A549 (cell line): ENCODE measurements around the gene JADE3.

Source experiments
- CEBPB ChIP-seq, 2 experiments: fragments of >200 bp in 1 of 2; sonication (Bioruptor Twin) in 1 of 2; formaldehyde crosslinking in 1 of 2; IDR thresholded peaks; 2 replicates each; pipeline ENCODE4 v1.6.1; 2012 to 2016
- EP300 ChIP-seq, 2 experiments: fragments of >200 bp; sonication (Bioruptor Twin); formaldehyde crosslinking; IDR thresholded peaks; 2 replicates in 1 of 2; 3 replicates in 1 of 2; pipeline ENCODE4 v1.6.1; 2016 to 2017
- HDAC2 ChIP-seq: fragments of 200-600 bp; sonication (generic); IDR thresholded peaks from 2 replicates; pipeline ENCODE4 v1.6.1; 2016
- KDM1A ChIP-seq: fragments of 200-600 bp; sonication (generic); IDR thresholded peaks from 2 replicates; pipeline ENCODE4 v1.6.1; 2016; ENCODE audit warnings: low read depth, mild to moderate bottlenecking
- MAZ ChIP-seq: fragments of 150-350 bp; IDR thresholded peaks from 2 replicates; pipeline ENCODE4 v1.6.1; 2014; ENCODE audit warnings: antibody characterized with exemption, low read depth, low read length, borderline replicate concordance
- NFE2L2 ChIP-seq: fragments of 150-350 bp; conservative IDR thresholded peaks from 2 replicates; pipeline ENCODE4 v1.6.1; 2014; ENCODE audit warnings: low read length
- POLR2A ChIP-seq: IDR thresholded peaks from 2 replicates; pipeline ENCODE4 v1.6.1; 2012; ENCODE audit warnings: mild to moderate bottlenecking, low read length
- POLR2AphosphoS2 ChIP-seq: conservative IDR thresholded peaks from 2 replicates; pipeline ENCODE4 v1.6.1; 2012; ENCODE audit warnings: low read length, improper control_type of control experiment, inconsistent platforms
- RARB ChIP-seq: fragments of 250-450 bp; sonication (Bioruptor Pico); IDR thresholded peaks from 2 replicates; pipeline ENCODE4 v1.8.0; 2021; ENCODE audit warnings: mild to moderate bottlenecking, moderate library complexity
- SMC3 ChIP-seq: fragments of >200 bp; sonication (Bioruptor Twin); formaldehyde crosslinking; IDR thresholded peaks from 3 replicates; pipeline ENCODE4 v1.6.1; 2018; ENCODE audit warnings: inconsistent platforms
- ZNF302 ChIP-seq: fragments of 250-450 bp; sonication (Bioruptor Pico); IDR thresholded peaks from 2 replicates; pipeline ENCODE4 v1.9.0; 2021; ENCODE audit warnings: inconsistent platforms, mild to moderate bottlenecking, moderate library complexity
- TF ChIP-seq, protein P1 (sequence below): fragments of >200 bp; sonication (Bioruptor Twin); formaldehyde crosslinking; IDR thresholded peaks from 3 replicates; pipeline ENCODE4 v1.5.1; 2016
- TF ChIP-seq, protein P2 (sequence below): fragments of 200-600 bp; sonication (generic); IDR thresholded peaks from 2 replicates; pipeline ENCODE4 v1.6.1; 2016; ENCODE audit warnings: antibody characterized with exemption, mild to moderate bottlenecking, moderate library complexity
- TF ChIP-seq, protein P3 (sequence below): IDR thresholded peaks from 2 replicates; pipeline ENCODE4 v1.6.1; 2012

DNA sequence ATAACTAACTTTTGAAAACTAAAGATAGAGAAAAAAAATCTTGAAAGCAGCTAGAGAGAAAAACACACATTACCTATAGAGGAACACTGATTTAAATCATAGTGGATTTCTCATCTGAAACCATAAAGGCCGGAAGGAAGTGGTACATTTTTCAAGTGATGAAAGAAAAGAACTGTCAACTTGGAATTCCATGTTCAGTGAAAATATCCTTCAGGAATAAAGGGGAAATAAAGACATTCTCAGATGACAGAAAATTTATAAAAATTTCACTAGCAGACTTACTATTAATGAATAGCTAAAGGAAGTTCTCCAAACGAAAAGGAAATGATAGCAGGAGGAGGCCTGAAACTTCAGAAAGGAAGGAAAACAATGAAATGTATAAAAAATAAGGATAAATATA is 7.6 kb upstream of the JADE3 start:
- TF ChIP-seq, protein P1, sequence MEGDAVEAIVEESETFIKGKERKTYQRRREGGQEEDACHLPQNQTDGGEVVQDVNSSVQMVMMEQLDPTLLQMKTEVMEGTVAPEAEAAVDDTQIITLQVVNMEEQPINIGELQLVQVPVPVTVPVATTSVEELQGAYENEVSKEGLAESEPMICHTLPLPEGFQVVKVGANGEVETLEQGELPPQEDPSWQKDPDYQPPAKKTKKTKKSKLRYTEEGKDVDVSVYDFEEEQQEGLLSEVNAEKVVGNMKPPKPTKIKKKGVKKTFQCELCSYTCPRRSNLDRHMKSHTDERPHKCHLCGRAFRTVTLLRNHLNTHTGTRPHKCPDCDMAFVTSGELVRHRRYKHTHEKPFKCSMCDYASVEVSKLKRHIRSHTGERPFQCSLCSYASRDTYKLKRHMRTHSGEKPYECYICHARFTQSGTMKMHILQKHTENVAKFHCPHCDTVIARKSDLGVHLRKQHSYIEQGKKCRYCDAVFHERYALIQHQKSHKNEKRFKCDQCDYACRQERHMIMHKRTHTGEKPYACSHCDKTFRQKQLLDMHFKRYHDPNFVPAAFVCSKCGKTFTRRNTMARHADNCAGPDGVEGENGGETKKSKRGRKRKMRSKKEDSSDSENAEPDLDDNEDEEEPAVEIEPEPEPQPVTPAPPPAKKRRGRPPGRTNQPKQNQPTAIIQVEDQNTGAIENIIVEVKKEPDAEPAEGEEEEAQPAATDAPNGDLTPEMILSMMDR = no peak
- no peak for TF ChIP-seq KDM1A
- no peak for TF ChIP-seq POLR2AphosphoS2
- TF ChIP-seq CEBPB (IDR thresholded peaks at IDR 0.05) = no peak
- no peak for TF ChIP-seq POLR2A
- no peak for TF ChIP-seq MAZ
- no peak for TF ChIP-seq HDAC2
- no peak for TF ChIP-seq EP300 (IDR thresholded peaks at IDR 0.05)
- TF ChIP-seq RARB = no peak
- TF ChIP-seq, protein P2, sequence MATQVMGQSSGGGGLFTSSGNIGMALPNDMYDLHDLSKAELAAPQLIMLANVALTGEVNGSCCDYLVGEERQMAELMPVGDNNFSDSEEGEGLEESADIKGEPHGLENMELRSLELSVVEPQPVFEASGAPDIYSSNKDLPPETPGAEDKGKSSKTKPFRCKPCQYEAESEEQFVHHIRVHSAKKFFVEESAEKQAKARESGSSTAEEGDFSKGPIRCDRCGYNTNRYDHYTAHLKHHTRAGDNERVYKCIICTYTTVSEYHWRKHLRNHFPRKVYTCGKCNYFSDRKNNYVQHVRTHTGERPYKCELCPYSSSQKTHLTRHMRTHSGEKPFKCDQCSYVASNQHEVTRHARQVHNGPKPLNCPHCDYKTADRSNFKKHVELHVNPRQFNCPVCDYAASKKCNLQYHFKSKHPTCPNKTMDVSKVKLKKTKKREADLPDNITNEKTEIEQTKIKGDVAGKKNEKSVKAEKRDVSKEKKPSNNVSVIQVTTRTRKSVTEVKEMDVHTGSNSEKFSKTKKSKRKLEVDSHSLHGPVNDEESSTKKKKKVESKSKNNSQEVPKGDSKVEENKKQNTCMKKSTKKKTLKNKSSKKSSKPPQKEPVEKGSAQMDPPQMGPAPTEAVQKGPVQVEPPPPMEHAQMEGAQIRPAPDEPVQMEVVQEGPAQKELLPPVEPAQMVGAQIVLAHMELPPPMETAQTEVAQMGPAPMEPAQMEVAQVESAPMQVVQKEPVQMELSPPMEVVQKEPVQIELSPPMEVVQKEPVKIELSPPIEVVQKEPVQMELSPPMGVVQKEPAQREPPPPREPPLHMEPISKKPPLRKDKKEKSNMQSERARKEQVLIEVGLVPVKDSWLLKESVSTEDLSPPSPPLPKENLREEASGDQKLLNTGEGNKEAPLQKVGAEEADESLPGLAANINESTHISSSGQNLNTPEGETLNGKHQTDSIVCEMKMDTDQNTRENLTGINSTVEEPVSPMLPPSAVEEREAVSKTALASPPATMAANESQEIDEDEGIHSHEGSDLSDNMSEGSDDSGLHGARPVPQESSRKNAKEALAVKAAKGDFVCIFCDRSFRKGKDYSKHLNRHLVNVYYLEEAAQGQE = no peak
- TF ChIP-seq SMC3 = no peak
- TF ChIP-seq, protein P3, sequence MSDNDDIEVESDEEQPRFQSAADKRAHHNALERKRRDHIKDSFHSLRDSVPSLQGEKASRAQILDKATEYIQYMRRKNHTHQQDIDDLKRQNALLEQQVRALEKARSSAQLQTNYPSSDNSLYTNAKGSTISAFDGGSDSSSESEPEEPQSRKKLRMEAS = no peak
- TF ChIP-seq NFE2L2 = no peak
- TF ChIP-seq ZNF302 = no peak
